ENCODE results near the gene THAP9.

THAP9 gene

GRCh38 chr4:82969414-82969813 is 68.9 kb downstream of the THAP9 start:
- DNase-seq, result no peak
